ENCODE data around the gene MYL7.

The MYL7 gene

DNA sequence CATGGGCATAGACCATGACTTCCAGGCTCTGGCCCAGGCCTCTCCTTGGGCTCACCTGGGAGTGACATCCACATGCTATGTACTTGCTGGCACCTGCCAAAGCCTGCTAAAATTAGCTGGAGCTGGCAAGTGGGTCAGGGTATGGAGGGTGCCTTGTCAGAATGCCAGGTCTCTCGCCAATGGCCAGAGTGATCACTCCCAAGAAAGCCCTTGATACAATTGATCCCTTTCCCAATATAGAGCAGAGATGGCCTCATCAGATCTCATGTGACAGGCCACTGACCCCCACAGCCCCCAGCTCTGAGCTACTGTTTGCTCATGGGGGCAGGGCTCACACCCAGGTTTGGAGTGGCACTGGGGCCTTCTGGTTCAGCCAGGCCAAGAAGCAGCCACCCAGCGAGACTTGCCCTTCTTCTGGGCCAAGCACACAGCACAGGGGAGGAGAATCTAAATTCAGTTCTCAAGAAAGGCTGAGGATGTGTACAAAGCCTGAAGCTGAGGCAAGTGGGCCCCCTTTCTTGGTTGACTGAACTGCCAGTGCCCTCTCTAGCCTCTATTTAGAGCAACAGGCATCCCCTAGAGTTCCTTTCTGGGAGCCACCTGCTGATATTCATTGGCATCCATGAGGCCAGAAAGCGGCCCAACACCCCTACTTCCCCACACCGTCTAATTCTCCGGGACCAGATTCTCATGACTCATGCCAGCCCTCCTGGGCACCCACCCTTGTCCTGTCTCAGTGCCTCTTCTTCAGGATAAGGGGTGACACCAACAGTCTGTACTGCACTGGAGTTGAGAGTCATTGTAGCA, 18.9 kb upstream of the MYL7 start:
- ATAC-seq = no peak
- TF ChIP-seq CSDC2 (CRISPR knock-in tag; IDR thresholded peaks at IDR 0.05) = no peak
- TF ChIP-seq, protein P1, sequence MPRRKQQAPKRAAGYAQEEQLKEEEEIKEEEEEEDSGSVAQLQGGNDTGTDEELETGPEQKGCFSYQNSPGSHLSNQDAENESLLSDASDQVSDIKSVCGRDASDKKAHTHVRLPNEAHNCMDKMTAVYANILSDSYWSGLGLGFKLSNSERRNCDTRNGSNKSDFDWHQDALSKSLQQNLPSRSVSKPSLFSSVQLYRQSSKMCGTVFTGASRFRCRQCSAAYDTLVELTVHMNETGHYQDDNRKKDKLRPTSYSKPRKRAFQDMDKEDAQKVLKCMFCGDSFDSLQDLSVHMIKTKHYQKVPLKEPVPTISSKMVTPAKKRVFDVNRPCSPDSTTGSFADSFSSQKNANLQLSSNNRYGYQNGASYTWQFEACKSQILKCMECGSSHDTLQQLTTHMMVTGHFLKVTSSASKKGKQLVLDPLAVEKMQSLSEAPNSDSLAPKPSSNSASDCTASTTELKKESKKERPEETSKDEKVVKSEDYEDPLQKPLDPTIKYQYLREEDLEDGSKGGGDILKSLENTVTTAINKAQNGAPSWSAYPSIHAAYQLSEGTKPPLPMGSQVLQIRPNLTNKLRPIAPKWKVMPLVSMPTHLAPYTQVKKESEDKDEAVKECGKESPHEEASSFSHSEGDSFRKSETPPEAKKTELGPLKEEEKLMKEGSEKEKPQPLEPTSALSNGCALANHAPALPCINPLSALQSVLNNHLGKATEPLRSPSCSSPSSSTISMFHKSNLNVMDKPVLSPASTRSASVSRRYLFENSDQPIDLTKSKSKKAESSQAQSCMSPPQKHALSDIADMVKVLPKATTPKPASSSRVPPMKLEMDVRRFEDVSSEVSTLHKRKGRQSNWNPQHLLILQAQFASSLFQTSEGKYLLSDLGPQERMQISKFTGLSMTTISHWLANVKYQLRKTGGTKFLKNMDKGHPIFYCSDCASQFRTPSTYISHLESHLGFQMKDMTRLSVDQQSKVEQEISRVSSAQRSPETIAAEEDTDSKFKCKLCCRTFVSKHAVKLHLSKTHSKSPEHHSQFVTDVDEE (CRISPR knock-in tag; IDR thresholded peaks at IDR 0.05) = no peak

DNA sequence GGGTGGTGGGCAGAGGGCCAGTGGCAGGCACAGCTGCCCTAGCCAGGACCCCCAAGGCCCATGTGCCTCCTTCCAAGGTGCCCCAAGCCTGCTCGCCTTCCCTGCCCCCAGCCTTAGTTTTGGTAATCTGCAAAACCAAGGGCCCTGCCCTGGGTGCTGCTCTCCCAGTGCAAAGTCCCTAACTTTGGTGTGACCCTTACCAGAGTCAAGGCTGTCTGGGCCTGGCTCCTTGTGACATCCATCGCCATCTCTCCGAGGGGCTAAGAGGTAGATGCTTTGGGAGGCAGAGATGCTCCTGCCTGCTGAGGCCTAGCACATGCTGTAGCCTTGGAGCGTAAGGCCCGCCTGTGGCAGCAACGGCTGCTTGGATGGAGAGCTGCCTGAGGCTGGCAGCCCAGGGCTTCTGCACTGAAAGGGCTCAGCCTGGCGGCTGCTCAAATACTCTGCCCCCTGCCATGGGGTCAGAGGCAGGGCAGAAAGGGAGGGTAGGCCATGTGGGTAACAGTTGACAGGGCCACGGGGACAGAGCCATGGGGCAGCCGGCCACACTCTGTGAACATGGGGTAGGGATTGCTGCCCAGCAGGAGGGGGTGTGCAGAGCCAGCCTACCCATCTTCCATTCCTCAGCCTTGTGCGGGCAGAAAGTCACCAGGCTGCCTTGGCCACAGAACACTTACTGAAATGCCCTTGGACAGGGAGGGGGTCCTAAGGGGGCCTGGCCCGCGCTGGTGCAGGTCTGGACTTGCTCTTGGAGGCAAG, 17.9 kb upstream of the MYL7 start:
- no peak for ATAC-seq
- TF ChIP-seq OSR1 (CRISPR knock-in tag; IDR thresholded peaks at IDR 0.05) (no peak), BACH2 (CRISPR knock-in tag; IDR thresholded peaks at IDR 0.05; ENCODE audit: borderline replicate concordance) (no peak), ZNF565 (CRISPR knock-in tag; conservative IDR thresholded peaks at IDR 0.05; ENCODE audit: low read depth) (no peak), ZFP30 (CRISPR knock-in tag; IDR thresholded peaks at IDR 0.05) (no peak), ZFP3 (CRISPR knock-in tag; IDR thresholded peaks at IDR 0.05) (no peak), ZNF70 (CRISPR knock-in tag; IDR thresholded peaks at IDR 0.05) (no peak), ZNF8 (CRISPR knock-in tag; IDR thresholded peaks at IDR 0.05) (no peak), CSDC2 (CRISPR knock-in tag; IDR thresholded peaks at IDR 0.05) (no peak), TOX (CRISPR knock-in tag; IDR thresholded peaks at IDR 0.05; ENCODE audit: borderline replicate concordance) (no peak), ESRRG (CRISPR knock-in tag; IDR thresholded peaks at IDR 0.05) (no peak)
- TF ChIP-seq, protein P2, sequence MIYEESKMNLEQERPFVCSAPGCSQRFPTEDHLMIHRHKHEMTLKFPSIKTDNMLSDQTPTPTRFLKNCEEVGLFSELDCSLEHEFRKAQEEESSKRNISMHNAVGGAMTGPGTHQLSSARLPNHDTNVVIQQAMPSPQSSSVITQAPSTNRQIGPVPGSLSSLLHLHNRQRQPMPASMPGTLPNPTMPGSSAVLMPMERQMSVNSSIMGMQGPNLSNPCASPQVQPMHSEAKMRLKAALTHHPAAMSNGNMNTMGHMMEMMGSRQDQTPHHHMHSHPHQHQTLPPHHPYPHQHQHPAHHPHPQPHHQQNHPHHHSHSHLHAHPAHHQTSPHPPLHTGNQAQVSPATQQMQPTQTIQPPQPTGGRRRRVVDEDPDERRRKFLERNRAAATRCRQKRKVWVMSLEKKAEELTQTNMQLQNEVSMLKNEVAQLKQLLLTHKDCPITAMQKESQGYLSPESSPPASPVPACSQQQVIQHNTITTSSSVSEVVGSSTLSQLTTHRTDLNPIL (CRISPR knock-in tag; IDR thresholded peaks at IDR 0.05; ENCODE audit: low read depth) = no peak

DNA sequence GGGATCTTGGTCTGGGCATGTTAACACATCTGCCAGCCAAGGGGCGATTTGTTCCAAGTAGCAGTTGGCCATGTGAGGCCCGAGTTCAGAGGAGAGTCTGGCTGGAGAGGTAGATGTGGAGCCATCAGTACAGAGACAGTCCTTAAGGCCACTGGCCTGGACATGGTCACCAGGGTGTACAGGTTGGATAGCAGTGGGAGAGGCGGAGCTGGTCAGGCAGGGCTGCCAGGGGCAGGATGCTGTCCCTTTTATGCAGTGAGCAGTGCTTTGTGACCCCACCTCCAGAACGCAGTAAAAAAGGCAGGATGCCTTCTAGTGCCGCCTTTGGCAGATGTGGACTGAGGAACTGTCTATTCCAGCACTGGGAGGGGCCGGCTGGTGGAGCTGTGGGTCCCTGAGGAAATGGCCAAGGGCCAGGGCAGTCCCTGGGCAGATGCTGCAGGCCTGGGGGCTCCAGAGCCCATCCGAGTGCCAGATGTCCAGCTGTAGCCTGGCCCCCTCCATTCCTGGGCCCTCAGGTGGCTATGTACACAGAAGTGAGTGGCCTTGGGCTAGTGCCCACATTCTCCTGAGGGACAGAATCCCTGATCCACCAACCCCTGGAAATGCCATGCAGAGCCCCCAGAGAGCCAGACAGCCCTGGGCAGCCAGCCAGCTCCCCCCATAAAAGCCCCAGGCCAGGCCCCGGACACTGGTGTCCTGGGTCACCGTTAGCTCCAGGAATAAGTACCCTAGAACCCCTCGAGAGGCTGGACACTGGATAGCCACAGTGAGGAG, 17.2 kb upstream of the MYL7 start:
- TF ChIP-seq TCF4 (CRISPR knock-in tag; IDR thresholded peaks at IDR 0.05; ENCODE audit: borderline replicate concordance) = peak; percentile 23; the same call in 1 of the 2 replicates
- TF ChIP-seq, protein P2 (CRISPR knock-in tag; IDR thresholded peaks at IDR 0.05; ENCODE audit: low read depth) = no peak
- peak; percentile 13; the same call in 2 of the 3 replicates for ATAC-seq

DNA sequence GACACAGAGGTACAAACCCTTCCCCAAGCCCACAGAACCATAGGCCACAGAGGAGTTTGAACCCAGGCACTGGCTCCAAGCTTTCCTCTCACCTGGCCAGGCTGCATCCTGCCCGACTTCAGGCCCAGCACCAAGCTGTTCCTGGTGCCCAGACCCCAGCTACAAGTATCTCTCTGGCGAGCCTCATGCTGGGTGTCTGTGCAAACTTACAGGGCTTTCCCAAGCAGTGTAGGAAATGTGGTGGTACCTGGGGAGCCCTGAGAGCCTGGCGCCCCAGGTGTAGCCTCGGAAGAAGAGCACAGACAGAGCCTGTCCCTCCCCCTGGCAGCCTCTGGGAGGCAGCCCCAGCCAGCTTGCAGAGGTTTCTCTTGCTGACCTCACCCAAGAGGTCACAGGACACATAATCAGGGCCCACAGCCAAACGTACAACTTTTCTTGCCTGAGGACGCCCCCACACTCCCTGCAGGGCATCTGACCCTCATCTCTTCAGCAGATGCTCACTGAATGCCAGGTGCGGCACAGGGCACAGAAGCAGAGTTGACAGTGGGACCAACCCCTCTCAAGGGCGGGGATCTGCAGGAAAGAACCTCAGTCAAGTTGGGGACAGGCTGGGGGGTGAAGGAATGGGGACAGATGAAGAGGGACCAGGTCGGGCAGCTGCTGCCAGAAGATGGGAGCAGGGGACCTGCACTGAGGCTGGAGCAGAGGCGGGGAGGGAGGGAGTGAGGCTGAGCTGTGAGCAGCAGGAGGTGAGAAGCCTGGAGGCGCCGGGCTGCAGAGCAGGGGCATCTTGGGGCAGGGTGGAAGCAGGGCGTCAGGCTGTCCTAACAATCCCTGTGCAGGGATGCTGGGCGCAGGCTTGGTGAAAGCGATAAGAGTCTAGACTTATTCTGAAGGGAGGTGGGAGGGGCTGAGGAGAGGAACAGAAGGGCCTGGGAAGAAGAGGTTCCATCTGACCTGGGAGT, 16.3 kb upstream of the MYL7 start:
- no peak for ATAC-seq

More for the DNA sequence above, 16.3 kb upstream of the MYL7 start:
- TF ChIP-seq CSDC2 (CRISPR knock-in tag; IDR thresholded peaks at IDR 0.05) (no peak), ZFP3 (CRISPR knock-in tag; IDR thresholded peaks at IDR 0.05) (no peak), TCF4 (CRISPR knock-in tag; IDR thresholded peaks at IDR 0.05; ENCODE audit: borderline replicate concordance) (no peak), ESRRG (CRISPR knock-in tag; IDR thresholded peaks at IDR 0.05) (no peak), ISL1 (CRISPR knock-in tag; IDR thresholded peaks at IDR 0.05) (no peak), ZFP30 (CRISPR knock-in tag; IDR thresholded peaks at IDR 0.05) (no peak), PPARA (CRISPR knock-in tag; IDR thresholded peaks at IDR 0.05; ENCODE audit: borderline replicate concordance) (no peak), ZNF565 (CRISPR knock-in tag; conservative IDR thresholded peaks at IDR 0.05; ENCODE audit: low read depth) (no peak), RARB (CRISPR knock-in tag; IDR thresholded peaks at IDR 0.05) (no peak)
- TF ChIP-seq, protein P3, sequence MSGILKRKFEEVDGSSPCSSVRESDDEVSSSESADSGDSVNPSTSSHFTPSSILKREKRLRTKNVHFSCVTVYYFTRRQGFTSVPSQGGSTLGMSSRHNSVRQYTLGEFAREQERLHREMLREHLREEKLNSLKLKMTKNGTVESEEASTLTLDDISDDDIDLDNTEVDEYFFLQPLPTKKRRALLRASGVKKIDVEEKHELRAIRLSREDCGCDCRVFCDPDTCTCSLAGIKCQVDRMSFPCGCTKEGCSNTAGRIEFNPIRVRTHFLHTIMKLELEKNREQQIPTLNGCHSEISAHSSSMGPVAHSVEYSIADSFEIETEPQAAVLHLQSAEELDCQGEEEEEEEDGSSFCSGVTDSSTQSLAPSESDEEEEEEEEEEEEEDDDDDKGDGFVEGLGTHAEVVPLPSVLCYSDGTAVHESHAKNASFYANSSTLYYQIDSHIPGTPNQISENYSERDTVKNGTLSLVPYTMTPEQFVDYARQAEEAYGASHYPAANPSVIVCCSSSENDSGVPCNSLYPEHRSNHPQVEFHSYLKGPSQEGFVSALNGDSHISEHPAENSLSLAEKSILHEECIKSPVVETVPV (CRISPR knock-in tag; IDR thresholded peaks at IDR 0.05) = no peak
- TF ChIP-seq, protein P4, sequence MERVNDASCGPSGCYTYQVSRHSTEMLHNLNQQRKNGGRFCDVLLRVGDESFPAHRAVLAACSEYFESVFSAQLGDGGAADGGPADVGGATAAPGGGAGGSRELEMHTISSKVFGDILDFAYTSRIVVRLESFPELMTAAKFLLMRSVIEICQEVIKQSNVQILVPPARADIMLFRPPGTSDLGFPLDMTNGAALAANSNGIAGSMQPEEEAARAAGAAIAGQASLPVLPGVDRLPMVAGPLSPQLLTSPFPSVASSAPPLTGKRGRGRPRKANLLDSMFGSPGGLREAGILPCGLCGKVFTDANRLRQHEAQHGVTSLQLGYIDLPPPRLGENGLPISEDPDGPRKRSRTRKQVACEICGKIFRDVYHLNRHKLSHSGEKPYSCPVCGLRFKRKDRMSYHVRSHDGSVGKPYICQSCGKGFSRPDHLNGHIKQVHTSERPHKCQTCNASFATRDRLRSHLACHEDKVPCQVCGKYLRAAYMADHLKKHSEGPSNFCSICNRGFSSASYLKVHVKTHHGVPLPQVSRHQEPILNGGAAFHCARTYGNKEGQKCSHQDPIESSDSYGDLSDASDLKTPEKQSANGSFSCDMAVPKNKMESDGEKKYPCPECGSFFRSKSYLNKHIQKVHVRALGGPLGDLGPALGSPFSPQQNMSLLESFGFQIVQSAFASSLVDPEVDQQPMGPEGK (CRISPR knock-in tag; IDR thresholded peaks at IDR 0.05; ENCODE audit: borderline replicate concordance) = no peak

All from SK-N-SH treated with all-trans-retinoic acid at 6 μM for 48 hours (cell line).